Mesothelial cell of epicardium (in vitro differentiated cells): Measurements from ENCODE around the gene ADIPOR2. TPM values are rescaled to one million over a fixed set of nuclear protein-coding genes. Genes with fewer than 3 reads are reported as not detected.
A peak's percentile ranks its signal among the peaks of the same experiment; 100 is the strongest.

Source experiments
- DNase-seq, 2 experiments: peaks; one replicate each; pipeline ENCODE4 v3.0.0; 2021; ENCODE audit warnings: low spot score in 2 of 2; ENCODE audit not compliant: unreplicated experiment in 2 of 2
- H3K27ac Mint-ChIP-seq: 2 replicates; pipeline ENCODE4 v1.8.0; 2021; ENCODE audit warnings: mixed read lengths
- H3K27me3 Mint-ChIP-seq: 2 replicates; pipeline ENCODE4 v1.8.0; 2021; ENCODE audit warnings: low read depth, mixed read lengths
- H3K36me3 Mint-ChIP-seq: 2 replicates; pipeline ENCODE4 v1.8.0; 2021; ENCODE audit warnings: mixed read lengths
- H3K4me1 Mint-ChIP-seq: 2 replicates; pipeline ENCODE4 v1.8.0; 2021; ENCODE audit warnings: mixed read lengths
- H3K4me3 Mint-ChIP-seq: 2 replicates; pipeline ENCODE4 v1.8.0; 2021; ENCODE audit warnings: mild to moderate bottlenecking, moderate library complexity, mixed read lengths
- H3K9me3 Mint-ChIP-seq: 2 replicates; pipeline ENCODE4 v1.8.0; 2021; ENCODE audit warnings: mixed read lengths
- CTCF ChIP-seq: fragments of 200-600 bp; sonication (generic); IDR thresholded peaks from one replicate; pipeline ENCODE4 v1.5.0; 2021; ENCODE audit warnings: antibody characterized with exemption; ENCODE audit not compliant: unreplicated experiment
- total RNA-seq: library from RNA; stranded (reverse); gene quantifications from 3 replicates; pipeline ENCODE4 v1.2.1, GENCODE V29; 2021

ADIPOR2 gene
- total RNA-seq, 1 donor from 2014 or later: 77.2 TPM

DNA sequence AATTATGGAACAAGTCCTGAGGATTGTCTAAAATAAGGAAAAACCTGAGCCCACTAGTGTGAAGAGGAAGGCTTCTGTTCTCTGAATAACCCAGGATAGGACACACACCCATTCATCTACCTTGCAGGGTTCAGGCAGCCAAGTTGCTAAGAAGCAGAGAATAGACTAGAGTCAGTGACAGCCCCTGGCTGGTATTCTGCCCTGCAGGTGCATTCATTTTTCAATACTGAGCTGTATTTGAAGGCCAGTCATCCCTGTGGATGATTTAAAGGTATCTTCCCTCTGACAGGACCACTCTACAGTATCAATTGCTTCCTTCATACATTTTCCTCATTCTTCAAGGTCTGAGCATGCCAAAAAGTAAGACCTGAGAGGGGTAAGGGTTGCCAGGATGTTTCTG lies 38.9 kb upstream of the ADIPOR2 start:
- no peaks in the 10 kb centered on the region for H3K9me3 Mint-ChIP-seq
- peak overlapping the region; percentile 77 for H3K27ac Mint-ChIP-seq
- no peaks in the 10 kb centered on the region for H3K27me3 Mint-ChIP-seq
- H3K4me1 Mint-ChIP-seq: peaks cover 42% of the 10 kb centered on the region
- peaks cover 5% of the 10 kb centered on the region for H3K36me3 Mint-ChIP-seq
- no peak overlapping the region for H3K4me3 Mint-ChIP-seq
- no peak for TF ChIP-seq CTCF
- no peak for DNase-seq

- Mint-ChIP-seq H3K27ac (no peak overlapping the region), H3K9me3 (no peaks in the 10 kb centered on the region), H3K27me3 (no peaks in the 10 kb centered on the region), H3K4me1 (peaks cover 31% of the 10 kb centered on the region), H3K36me3 (no peaks in the 10 kb centered on the region), H3K4me3 (no peak overlapping the region)
- TF ChIP-seq CTCF: no peak
- DNase-seq: no peak
Observed at GRCh38 chr12:1655225-1655788, 35.6 kb upstream of the ADIPOR2 start.

DNA sequence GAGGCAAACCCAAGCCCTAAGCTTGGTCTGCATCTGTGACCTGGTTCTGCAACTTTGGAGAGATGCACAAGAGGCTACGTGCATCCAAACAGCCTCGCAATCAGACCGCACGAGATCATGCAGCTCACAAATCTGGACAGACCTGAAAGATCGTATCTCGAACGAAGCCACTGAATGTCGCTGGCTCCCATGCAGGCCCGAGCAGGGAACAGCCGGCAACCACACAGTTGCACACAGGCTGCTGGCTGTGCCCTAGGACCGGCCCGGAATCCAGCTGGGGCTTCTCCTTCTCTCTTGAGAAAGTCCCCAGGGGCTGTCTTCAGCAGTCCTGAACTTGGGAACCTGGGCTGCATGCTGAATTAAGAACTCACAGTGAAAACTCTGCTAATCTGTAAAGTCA lies 34.0 kb upstream of the ADIPOR2 start:
- no peak overlapping the region for H3K4me3 Mint-ChIP-seq
- H3K9me3 Mint-ChIP-seq: no peaks in the 10 kb centered on the region
- DNase-seq: no peak
- no peak for TF ChIP-seq CTCF
- no peaks in the 10 kb centered on the region for H3K36me3 Mint-ChIP-seq
- H3K4me1 Mint-ChIP-seq: peaks cover 17% of the 10 kb centered on the region
- no peaks in the 10 kb centered on the region for H3K27me3 Mint-ChIP-seq
- H3K27ac Mint-ChIP-seq: no peak overlapping the region

DNA sequence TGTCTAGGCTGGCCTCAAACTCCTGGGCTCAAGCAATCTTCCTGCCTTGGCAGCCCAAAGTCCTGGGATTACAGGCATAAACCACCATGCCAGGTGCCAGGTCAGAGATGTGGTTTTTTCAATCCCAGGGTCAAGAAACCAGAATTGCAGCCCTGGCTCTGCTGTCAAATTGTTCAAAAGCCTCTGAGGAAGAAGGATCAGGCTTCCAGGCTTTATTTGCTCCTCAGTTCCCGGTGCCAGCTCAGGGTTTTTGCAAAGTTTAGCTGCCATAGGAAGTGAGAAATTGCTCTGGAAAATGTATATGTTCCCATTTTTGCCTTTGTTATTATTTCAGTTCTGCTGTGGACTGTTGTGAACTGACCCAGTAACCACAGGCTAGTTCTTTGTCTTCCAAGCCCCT lies 33.2 kb upstream of the ADIPOR2 start:
- TF ChIP-seq CTCF: no peak
- Mint-ChIP-seq H3K36me3 (no peaks in the 10 kb centered on the region), H3K27me3 (no peaks in the 10 kb centered on the region), H3K4me1 (peaks cover 13% of the 10 kb centered on the region), H3K27ac (no peak overlapping the region), H3K4me3 (no peak overlapping the region), H3K9me3 (no peaks in the 10 kb centered on the region)
- no peak for DNase-seq

DNA sequence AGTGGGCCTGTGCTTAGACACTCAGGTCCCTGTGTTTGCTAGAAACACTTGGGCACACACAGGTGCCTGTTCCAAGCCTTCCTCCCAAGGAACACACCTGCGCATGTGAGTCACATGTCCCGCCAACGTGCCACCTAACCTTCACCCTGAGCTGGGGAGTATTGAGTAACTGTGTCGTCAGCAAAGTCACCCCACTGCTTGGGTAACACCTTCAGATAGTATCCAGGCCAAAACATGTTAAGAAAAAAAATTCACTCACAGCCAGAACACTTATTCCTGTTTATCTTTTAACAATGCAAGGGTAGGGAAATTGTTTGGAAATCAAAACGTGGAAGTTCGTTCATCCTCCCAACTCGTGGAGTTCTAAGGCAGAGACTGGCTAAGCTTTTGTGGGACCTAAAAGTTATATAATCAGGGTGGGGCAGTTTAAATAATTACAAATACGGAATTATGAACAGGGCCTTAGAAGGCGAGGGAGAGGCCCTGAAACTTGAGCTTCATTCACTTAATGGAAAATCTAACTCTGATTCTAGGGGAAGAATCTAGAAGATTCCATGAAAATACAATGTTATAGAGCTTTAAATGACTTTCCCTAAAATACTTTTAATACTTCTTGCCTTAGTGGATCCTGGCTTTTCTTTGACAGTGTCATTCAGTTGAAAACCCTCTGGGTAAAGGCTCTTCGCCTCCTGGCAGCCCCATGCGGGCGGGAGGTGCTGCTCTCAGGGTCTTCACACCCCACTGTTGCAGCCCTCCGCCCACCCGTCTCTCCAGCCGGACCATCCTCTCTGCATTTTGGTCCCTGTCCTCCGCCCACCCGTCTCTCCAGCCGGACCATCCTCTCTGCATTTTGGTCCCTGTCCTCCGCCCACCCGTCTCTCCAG lies 30.3 kb upstream of the ADIPOR2 start:
- H3K9me3 Mint-ChIP-seq: no peaks in the 10 kb centered on the region
- H3K4me1 Mint-ChIP-seq: peaks cover 5% of the 10 kb centered on the region
- H3K27me3 Mint-ChIP-seq: peaks cover 1% of the 10 kb centered on the region
- DNase-seq: no peak
- H3K4me3 Mint-ChIP-seq: peak overlapping the region; percentile 51
- peak overlapping the region; percentile 16 for H3K27ac Mint-ChIP-seq
- TF ChIP-seq CTCF: no peak
- no peaks in the 10 kb centered on the region for H3K36me3 Mint-ChIP-seq
